Liver (tissue), 9 donors: ENCODE measurements around the gene ISCA1. TPM values are rescaled to one million over a fixed set of nuclear protein-coding genes. Genes with fewer than 3 reads are reported as not detected.

Experiments used
- DNase-seq: peaks from one replicate; pipeline ENCODE4 v3.0.0-alpha.2; 2017; ENCODE audit warnings: low spot score
- H3K27ac ChIP-seq, 2 donors: one replicate each; pipeline ENCODE4 v1.7.0; 2013; ENCODE audit warnings: inconsistent platforms in 2 of 2, low read length in 2 of 2, control low read depth in 1 of 2, low read depth in 1 of 2, mild to moderate bottlenecking in 1 of 2
- H3K27me3 ChIP-seq, 4 donors: one replicate each; pipeline versions ENCODE4 v1.6.1 to v1.7.0; 2013; ENCODE audit warnings: low read length in 3 of 4, inconsistent platforms in 1 of 4, mild to moderate bottlenecking in 1 of 4, moderate library complexity in 1 of 4; ENCODE audit not compliant: control insufficient read depth in 4 of 4, insufficient read depth in 4 of 4
- H3K36me3 ChIP-seq, 4 donors: one replicate each; pipeline versions ENCODE4 v1.6.1 to v1.7.0; 2013; ENCODE audit warnings: low read length in 3 of 4, mild to moderate bottlenecking in 3 of 4, low read depth in 1 of 4, moderate library complexity in 1 of 4; ENCODE audit not compliant: control insufficient read depth in 4 of 4, insufficient read depth in 3 of 4
- H3K4me1 ChIP-seq, 4 donors: one replicate each; pipeline versions ENCODE4 v1.6.1 to v1.7.0; 2013; ENCODE audit warnings: low read length in 3 of 4, mild to moderate bottlenecking in 3 of 4, moderate library complexity in 1 of 4; ENCODE audit not compliant: control insufficient read depth in 4 of 4, insufficient read depth in 4 of 4
- H3K4me3 ChIP-seq, 3 donors: one replicate each; pipeline versions ENCODE4 v1.6.1 to v1.7.0; 2013; ENCODE audit warnings: low read length in 3 of 3, control low read depth in 1 of 3, low read depth in 1 of 3, mild to moderate bottlenecking in 1 of 3
- H3K9ac ChIP-seq, 2 donors: one replicate each; pipeline ENCODE4 v1.7.0; 2013; ENCODE audit warnings: low read length in 2 of 2, mild to moderate bottlenecking in 2 of 2, moderate library complexity in 2 of 2, control low read depth in 1 of 2, low read depth in 1 of 2
- H3K9me3 ChIP-seq, 4 donors: one replicate each; pipeline versions ENCODE4 v1.6.1 to v1.7.0; 2013; ENCODE audit warnings: low read length in 3 of 4; ENCODE audit not compliant: control insufficient read depth in 4 of 4
- ATF3 ChIP-seq: IDR thresholded peaks from 2 replicates; pipeline ENCODE4 v1.6.1; 2016; ENCODE audit warnings: antibody characterized with exemption
- CTCF ChIP-seq: fragments of 150-350 bp; IDR thresholded peaks from 2 replicates; pipeline ENCODE4 v1.5.1; 2017; ENCODE audit warnings: improper control_type of control experiment, low read depth, low read length; ENCODE audit not compliant: missing input control
- EGR1 ChIP-seq, 2 donors: IDR thresholded peaks; 2 replicates each; pipeline ENCODE4 v1.6.1; 2016 to 2018; ENCODE audit warnings: antibody characterized with exemption in 2 of 2, low read depth in 2 of 2
- FOXA1 ChIP-seq: IDR thresholded peaks from 2 replicates; pipeline ENCODE4 v1.6.1; 2016; ENCODE audit warnings: antibody characterized with exemption
- FOXA2 ChIP-seq: IDR thresholded peaks from 2 replicates; pipeline ENCODE4 v1.6.1; 2016; ENCODE audit warnings: antibody characterized with exemption
- GABPA ChIP-seq, 2 donors: IDR thresholded peaks in 1 of 2; conservative IDR thresholded peaks in 1 of 2; 2 replicates each; pipeline ENCODE4 v1.6.1; 2016; ENCODE audit warnings: antibody characterized with exemption in 2 of 2, mild to moderate bottlenecking in 1 of 2, moderate library complexity in 1 of 2
- HNF4A ChIP-seq, 2 donors: conservative IDR thresholded peaks; 2 replicates each; pipeline ENCODE4 v1.6.1; 2016; ENCODE audit warnings: antibody characterized with exemption in 2 of 2, mild to moderate bottlenecking in 2 of 2
- HNF4G ChIP-seq: IDR thresholded peaks from 2 replicates; pipeline ENCODE4 v1.6.1; 2016; ENCODE audit warnings: antibody characterized with exemption
- JUND ChIP-seq, 2 donors: IDR thresholded peaks; 2 replicates each; pipeline ENCODE4 v1.6.1; 2016; ENCODE audit warnings: antibody characterized with exemption in 2 of 2
- MAX ChIP-seq: IDR thresholded peaks from 2 replicates; pipeline ENCODE4 v1.6.1; 2016; ENCODE audit warnings: antibody characterized with exemption
- RAD21 ChIP-seq, 2 donors: IDR thresholded peaks; 2 replicates each; pipeline ENCODE4 v1.6.1; 2016; ENCODE audit warnings: antibody characterized with exemption in 2 of 2, mild to moderate bottlenecking in 2 of 2
- REST ChIP-seq: IDR thresholded peaks from 2 replicates; pipeline ENCODE4 v1.6.1; 2016; ENCODE audit warnings: antibody characterized with exemption, mild to moderate bottlenecking
- RXRA ChIP-seq, 2 donors: IDR thresholded peaks; 2 replicates each; pipeline ENCODE4 v1.6.1; 2017 to 2018; ENCODE audit warnings: antibody characterized with exemption in 2 of 2, mild to moderate bottlenecking in 1 of 2
- SP1 ChIP-seq: IDR thresholded peaks from 2 replicates; pipeline ENCODE4 v1.6.1; 2018; ENCODE audit warnings: antibody characterized with exemption, mild to moderate bottlenecking
- TAF1 ChIP-seq: conservative IDR thresholded peaks from 2 replicates; pipeline ENCODE4 v1.6.1; 2016; ENCODE audit warnings: antibody characterized with exemption, mild to moderate bottlenecking
- YY1 ChIP-seq: IDR thresholded peaks from 2 replicates; pipeline ENCODE4 v1.6.1; 2016; ENCODE audit warnings: antibody characterized with exemption, mild to moderate bottlenecking
- ZBTB33 ChIP-seq: IDR thresholded peaks from 2 replicates; pipeline ENCODE4 v1.6.1; 2016; ENCODE audit warnings: antibody characterized with exemption
- WGBS: extraction: QIAGEN DNeasy Blood & Tissue Kit; methylation state at CpG from one replicate; pipeline ENCODE4 v1.1.7; 2013; 5-methylcytosine and 5-hydroxymethylcytosine counted together
- polyA plus RNA-seq, 2 donors: library from polyadenylated mRNA; stranded (reverse) in 1 of 2; unstranded in 1 of 2; fragments of 200-250 nt in 1 of 2; fragments of >200 nt in 1 of 2; fragmentation: Nextera tagmentation in 1 of 2; extraction: Ambion mirVana in 1 of 2; gene quantifications; one replicate each; pipeline versions ENCODE4 v1.2.1 to v1.2.3, GENCODE V29; 2013 to 2015
- total RNA-seq, 2 donors: library from RNA; depleted of rRNA; stranded (reverse); fragments of >200 nt; gene quantifications; one replicate each; pipeline ENCODE4 v1.2.3, GENCODE V29; 2014
- donor health status: healthy.
- donor health status: healthy.
- donor health status: healthy.
- donor health status: healthy.
- donor health status: healthy.

ISCA1 gene
- total and polyA plus RNA-seq, 4 donors: 26.6 to 43.2 (median 27.8) TPM

GRCh38 chr9:86300701-86301100, 18.4 kb upstream of the ISCA1 start:
- TF ChIP-seq ZBTB33 (no peak), REST (no peak), RAD21 (IDR thresholded peaks at IDR 0.05) (no peak), JUND (IDR thresholded peaks at IDR 0.05) (no peak), HNF4A (conservative IDR thresholded peaks at IDR 0.05) (no peak), YY1 (no peak), FOXA2 (no peak), SP1 (no peak), RXRA (IDR thresholded peaks at IDR 0.05) (no peak), ATF3 (no peak), CTCF (no peak), TAF1 (no peak), MAX (no peak), FOXA1 (no peak), GABPA (IDR thresholded peaks at IDR 0.05 in 1 of 2, conservative IDR thresholded peaks at IDR 0.05 in 1 of 2) (no peak), EGR1 (IDR thresholded peaks at IDR 0.05; ENCODE audit: low read depth in 2 of 2) (no peak), HNF4G (no peak)
- Histone ChIP-seq H3K9ac (no peak overlapping the region), H3K9me3 (no peaks in the 10 kb centered on the region), H3K27ac (no peak overlapping the region), H3K4me3 (no peak overlapping the region), H3K4me1 (no peaks in the 10 kb centered on the region), H3K36me3 (peaks cover 18 to 89% (median 87%) of the 10 kb centered on the region in 4 donors), H3K27me3 (no peaks in the 10 kb centered on the region)
- WGBS: 93% methylated on average over 2 of the region's 2 CpGs
- no peak for DNase-seq

- no peak overlapping the region for H3K9ac ChIP-seq
- DNase-seq: no peak
- no peak overlapping the region for H3K27ac ChIP-seq
- H3K36me3 ChIP-seq: peaks cover 17 to 71% (median 70%) of the 10 kb centered on the region in 4 donors
- TF ChIP-seq FOXA1: no peak
- TF ChIP-seq REST: no peak
- no peak for TF ChIP-seq HNF4A (conservative IDR thresholded peaks at IDR 0.05)
- TF ChIP-seq YY1: no peak
- TF ChIP-seq CTCF: no peak
- no peak for TF ChIP-seq TAF1
- H3K4me1 ChIP-seq: no peaks in the 10 kb centered on the region
- H3K4me3 ChIP-seq: no peak overlapping the region
- WGBS: 78% methylated on average over 11 of the region's 11 CpGs
- no peaks in the 10 kb centered on the region for H3K9me3 ChIP-seq
- H3K27me3 ChIP-seq: no peaks in the 10 kb centered on the region
These were observed 16.5 kb upstream of the ISCA1 start for GRCh38 chr9:86298873-86299272.
